Measurements from ENCODE around the gene TSPYL1. TPM values are rescaled to one million over a fixed set of nuclear protein-coding genes. Genes with fewer than 3 reads are reported as not detected.
A peak's percentile ranks its signal among the peaks of the same experiment; 100 is the strongest.
"Not testable (repeated sequence)": the region's sequence is repeated elsewhere in the genome, so short reads cannot be mapped to it uniquely, and the experiment has no call there.

The TSPYL1 gene
- 10 to 100 TPM; 78.2 to 90.8 TPM for total RNA-seq
- long read RNA-seq, transcript TSPYL1-201 (1 exons, 3,326 nt), result major isoform, 76 of 78 reads
- long read RNA-seq, partial matches to known transcripts, result 1 of 78 reads
- long read RNA-seq, other reads (novel, unspliced or antisense), result 1 of 78 reads

GRCh38 chr6:116279232-116280160 is at the start of gene TSPYL1:
Gene TSPYL1, minus strand, starts transcription at chr6:116279930. Its CDS starts 100 bp downstream, at chr6:116279830.
- intact Hi-C loops (cut with DNase I), result loop anchor here (10.0 kb wide), 1 partner anchor 285 kb away; no protein-coding TSS in a partner anchor

GRCh38 chr6:116329156-116329555 is 49.4 kb upstream of the TSPYL1 start:
- intact Hi-C loops (cut with DNase I), result no loop called here
- ATAC-seq (peak in 1 of 2 donors; percentile 17), DNase-seq (no peak)

More at GRCh38 chr6:116279232-116280160, at the start of gene TSPYL1:
- DNase-seq (peak; percentile 96), ATAC-seq (peak; percentile 97)

GRCh38 chr6:116328528-116328903 is 48.8 kb upstream of the TSPYL1 start:
- intact Hi-C loops (cut with DNase I), result no loop called here
- DNase-seq (no peak), ATAC-seq (peak; percentile 55 to 70)

GRCh38 chr6:116327803-116328527 is 48.2 kb upstream of the TSPYL1 start:
- intact Hi-C loops (cut with DNase I), result no loop called here
- ATAC-seq (no peak), DNase-seq (no peak)

GRCh38 chr6:116326996-116327395 is 47.3 kb upstream of the TSPYL1 start:
- ATAC-seq (no peak), DNase-seq (no peak)
- intact Hi-C loops (cut with DNase I), result no loop called here

- intact Hi-C loops (cut with DNase I), result no loop called here
- ATAC-seq, result peak; percentile 45 to 82
- peak; percentile 33 for DNase-seq
These were observed 46.5 kb upstream of the TSPYL1 start for GRCh38 chr6:116326181-116326671.

- ATAC-seq; DNase-seq; intact Hi-C loops (cut with DNase I): not testable (repeated sequence)
These were observed 46.0 kb upstream of the TSPYL1 start for GRCh38 chr6:116325634-116326132.

GRCh38 chr6:116323863-116324262 is 44.1 kb upstream of the TSPYL1 start:
- no peak for DNase-seq
- intact Hi-C loops (cut with DNase I), result no loop called here
- ATAC-seq, result no peak

GRCh38 chr6:116321933-116322332 is 42.2 kb upstream of the TSPYL1 start:
- ATAC-seq; intact Hi-C loops (cut with DNase I); DNase-seq: not testable (repeated sequence)

GRCh38 chr6:116316772-116317467 is 37.2 kb upstream of the TSPYL1 start:
- ATAC-seq (peak; percentile 76 to 87), DNase-seq (peak; percentile 62)
- intact Hi-C loops (cut with DNase I), result no loop called here

GRCh38 chr6:116314878-116315277 is 35.1 kb upstream of the TSPYL1 start:
- intact Hi-C loops (cut with DNase I), result no loop called here
- DNase-seq, result no peak
- peak in 1 of 2 donors; percentile 58 for ATAC-seq

- DNase-seq (no peak), ATAC-seq (peak in 1 of 2 donors; percentile 56)
- intact Hi-C loops (cut with DNase I), result no loop called here
These were observed 34.5 kb upstream of the TSPYL1 start for GRCh38 chr6:116314218-116314617.

- ATAC-seq, result no peak
- DNase-seq, result no peak
- intact Hi-C loops (cut with DNase I), result no loop called here
These were observed 33.5 kb upstream of the TSPYL1 start for GRCh38 chr6:116313101-116313776.

- intact Hi-C loops (cut with DNase I), result no loop called here
- DNase-seq (no peak), ATAC-seq (no peak)
These were observed 29.9 kb upstream of the TSPYL1 start for GRCh38 chr6:116309657-116310056.

GRCh38 chr6:116309001-116309400 is 29.3 kb upstream of the TSPYL1 start:
- DNase-seq (no peak), ATAC-seq (no peak)
- intact Hi-C loops (cut with DNase I), result no loop called here

- intact Hi-C loops (cut with DNase I), result no loop called here
- DNase-seq, result no peak
- ATAC-seq, result no peak
These were observed 27.9 kb upstream of the TSPYL1 start for GRCh38 chr6:116307633-116308032.

GRCh38 chr6:116307001-116307400 is 27.3 kb upstream of the TSPYL1 start:
- no peak for DNase-seq
- intact Hi-C loops (cut with DNase I), result no loop called here
- no peak for ATAC-seq

GRCh38 chr6:116304538-116305097 is 24.9 kb upstream of the TSPYL1 start:
- ATAC-seq, result no peak

More at GRCh38 chr6:116304538-116305097, 24.9 kb upstream of the TSPYL1 start:
- DNase-seq, result no peak
- intact Hi-C loops (cut with DNase I), result no loop called here
